Astrocyte (in vitro differentiated cells and primary cell): Measurements from ENCODE around the gene CD84. TPM values are rescaled to one million over a fixed set of nuclear protein-coding genes. Genes with fewer than 3 reads are reported as not detected.

Experiments
- DNase-seq: peaks from one replicate; pipeline ENCODE4 v3.0.0-alpha.2; 2010; ENCODE audit warnings: low read depth
- FAIRE-seq: peaks from 2 replicates; lab custom pipeline; 2011; peaks lifted over from hg19 to GRCh38; lab: Jason Lieb, UNC
- H2AFZ ChIP-seq: 2 replicates; pipeline ENCODE4 v1.6.0; 2012; ENCODE audit warnings: low read depth, low read length, inconsistent platforms
- H3K27ac ChIP-seq: 2 replicates; pipeline ENCODE4 v1.5.1; 2011; ENCODE audit warnings: low read depth, low read length, inconsistent platforms
- H3K27me3 ChIP-seq: 2 replicates; pipeline ENCODE4 v1.6.0; 2011; ENCODE audit warnings: low read length, inconsistent platforms; ENCODE audit not compliant: insufficient read depth
- H3K36me3 ChIP-seq: 2 replicates; pipeline ENCODE4 v1.5.1; 2011; ENCODE audit warnings: low read length, inconsistent platforms; ENCODE audit not compliant: insufficient read depth
- H3K4me1 ChIP-seq: 2 replicates; pipeline ENCODE4 v1.5.1; 2011; ENCODE audit warnings: low read length, inconsistent platforms; ENCODE audit not compliant: insufficient read depth
- H3K4me2 ChIP-seq: 2 replicates; pipeline ENCODE4 v1.6.0; 2012; ENCODE audit warnings: low read length, inconsistent platforms
- H3K4me3 ChIP-seq: 2 replicates; pipeline ENCODE4 v1.5.1; 2011; ENCODE audit warnings: low read depth, mild to moderate bottlenecking, low read length, inconsistent platforms; ENCODE audit not compliant: insufficient read depth
- H3K79me2 ChIP-seq: 2 replicates; pipeline ENCODE4 v1.6.0; 2012; ENCODE audit warnings: mild to moderate bottlenecking, low read length, inconsistent platforms; ENCODE audit not compliant: insufficient read depth
- H3K9ac ChIP-seq: 2 replicates; pipeline ENCODE4 v1.6.0; 2012; ENCODE audit warnings: mild to moderate bottlenecking, low read length, inconsistent platforms
- H3K9me3 ChIP-seq: 2 replicates; pipeline ENCODE4 v1.5.1; 2012; ENCODE audit warnings: low read depth, mild to moderate bottlenecking, low read length, inconsistent platforms; ENCODE audit not compliant: insufficient read depth
- H4K20me1 ChIP-seq: 2 replicates; pipeline ENCODE4 v1.6.0; 2012; ENCODE audit warnings: low read length, inconsistent platforms; ENCODE audit not compliant: insufficient read depth
- H3K27ac Mint-ChIP-seq: one replicate; pipeline ENCODE4 v1.8.0; 2021; ENCODE audit warnings: mild to moderate bottlenecking, mixed read lengths; ENCODE audit not compliant: unreplicated experiment
- H3K27me3 Mint-ChIP-seq: one replicate; pipeline ENCODE4 v1.8.0; 2021; ENCODE audit warnings: low read depth, mixed read lengths; ENCODE audit not compliant: unreplicated experiment
- H3K36me3 Mint-ChIP-seq: one replicate; pipeline ENCODE4 v1.8.0; 2021; ENCODE audit warnings: low read depth, mixed read lengths; ENCODE audit not compliant: unreplicated experiment
- H3K4me1 Mint-ChIP-seq: one replicate; pipeline ENCODE4 v1.8.0; 2021; ENCODE audit warnings: low read depth, mixed read lengths; ENCODE audit not compliant: unreplicated experiment
- H3K4me3 Mint-ChIP-seq: one replicate; pipeline ENCODE4 v1.8.0; 2021; ENCODE audit warnings: mild to moderate bottlenecking, moderate library complexity, mixed read lengths; ENCODE audit not compliant: unreplicated experiment
- H3K9me3 Mint-ChIP-seq: one replicate; pipeline ENCODE4 v1.8.0; 2021; ENCODE audit warnings: mild to moderate bottlenecking, mixed read lengths; ENCODE audit not compliant: unreplicated experiment
- EZH2 ChIP-seq: IDR thresholded peaks from 2 replicates; pipeline ENCODE4 v1.6.1; 2012; ENCODE audit warnings: mild to moderate bottlenecking, low read length, inconsistent platforms; ENCODE audit not compliant: insufficient read depth
- total RNA-seq: library from RNA; stranded (reverse); gene quantifications from 2 replicates; pipeline ENCODE4 v1.2.1, GENCODE V29; 2021
- TF ChIP-seq, protein P1 (sequence below): IDR thresholded peaks from 2 replicates; pipeline ENCODE4 v1.5.1; 2011; ENCODE audit warnings: low read depth, mild to moderate bottlenecking, inconsistent platforms, low read length, moderate library complexity; ENCODE audit not compliant: insufficient read depth

The CD84 gene
- total RNA-seq, 1 donor from 2014 or later, result not detected

DNA sequence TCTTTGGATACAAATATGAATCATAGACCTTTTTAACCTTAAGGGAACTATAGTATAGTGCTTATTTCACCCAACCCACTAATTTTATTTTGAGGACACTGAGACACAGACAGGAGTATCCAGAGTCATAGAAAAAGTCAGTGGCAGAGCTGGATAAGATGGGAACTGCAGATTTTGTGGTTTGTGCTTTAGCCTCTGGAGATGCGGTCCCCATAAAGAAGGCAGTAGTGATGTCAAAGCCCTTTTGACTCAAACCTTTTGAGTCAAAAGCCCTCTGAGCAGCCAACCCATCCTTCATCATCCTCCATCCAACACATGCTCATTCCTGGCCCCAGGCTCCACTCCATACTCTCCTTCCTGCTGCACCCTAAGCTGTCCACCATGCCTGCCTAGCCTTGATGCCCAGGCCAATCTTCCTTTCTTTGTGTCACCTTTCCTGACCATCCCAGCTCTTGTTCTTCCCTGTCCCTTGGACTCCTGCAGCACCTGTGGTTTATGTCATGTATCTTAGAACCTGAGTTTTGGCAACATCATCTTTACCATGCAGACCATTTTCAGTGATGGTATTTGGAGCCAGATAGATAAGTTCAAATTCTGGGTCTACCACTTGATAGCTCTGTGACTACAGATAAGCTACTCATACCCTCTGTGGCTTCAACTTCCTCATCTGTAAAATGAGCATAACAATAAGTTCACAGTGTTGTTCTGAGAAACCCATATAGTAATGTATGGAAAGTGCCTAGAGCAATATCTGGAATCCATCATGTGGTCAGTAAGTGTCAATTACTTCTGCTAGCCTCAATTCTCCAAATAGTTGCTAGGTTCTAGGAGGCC, 47.4 kb upstream of the CD84 start:
- FAIRE-seq, result no peak
- no peaks in the 10 kb centered on the region for H3K27me3 Mint-ChIP-seq
- TF ChIP-seq, protein P1, sequence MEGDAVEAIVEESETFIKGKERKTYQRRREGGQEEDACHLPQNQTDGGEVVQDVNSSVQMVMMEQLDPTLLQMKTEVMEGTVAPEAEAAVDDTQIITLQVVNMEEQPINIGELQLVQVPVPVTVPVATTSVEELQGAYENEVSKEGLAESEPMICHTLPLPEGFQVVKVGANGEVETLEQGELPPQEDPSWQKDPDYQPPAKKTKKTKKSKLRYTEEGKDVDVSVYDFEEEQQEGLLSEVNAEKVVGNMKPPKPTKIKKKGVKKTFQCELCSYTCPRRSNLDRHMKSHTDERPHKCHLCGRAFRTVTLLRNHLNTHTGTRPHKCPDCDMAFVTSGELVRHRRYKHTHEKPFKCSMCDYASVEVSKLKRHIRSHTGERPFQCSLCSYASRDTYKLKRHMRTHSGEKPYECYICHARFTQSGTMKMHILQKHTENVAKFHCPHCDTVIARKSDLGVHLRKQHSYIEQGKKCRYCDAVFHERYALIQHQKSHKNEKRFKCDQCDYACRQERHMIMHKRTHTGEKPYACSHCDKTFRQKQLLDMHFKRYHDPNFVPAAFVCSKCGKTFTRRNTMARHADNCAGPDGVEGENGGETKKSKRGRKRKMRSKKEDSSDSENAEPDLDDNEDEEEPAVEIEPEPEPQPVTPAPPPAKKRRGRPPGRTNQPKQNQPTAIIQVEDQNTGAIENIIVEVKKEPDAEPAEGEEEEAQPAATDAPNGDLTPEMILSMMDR, result no peak
- TF ChIP-seq EZH2, result no peak

DNA sequence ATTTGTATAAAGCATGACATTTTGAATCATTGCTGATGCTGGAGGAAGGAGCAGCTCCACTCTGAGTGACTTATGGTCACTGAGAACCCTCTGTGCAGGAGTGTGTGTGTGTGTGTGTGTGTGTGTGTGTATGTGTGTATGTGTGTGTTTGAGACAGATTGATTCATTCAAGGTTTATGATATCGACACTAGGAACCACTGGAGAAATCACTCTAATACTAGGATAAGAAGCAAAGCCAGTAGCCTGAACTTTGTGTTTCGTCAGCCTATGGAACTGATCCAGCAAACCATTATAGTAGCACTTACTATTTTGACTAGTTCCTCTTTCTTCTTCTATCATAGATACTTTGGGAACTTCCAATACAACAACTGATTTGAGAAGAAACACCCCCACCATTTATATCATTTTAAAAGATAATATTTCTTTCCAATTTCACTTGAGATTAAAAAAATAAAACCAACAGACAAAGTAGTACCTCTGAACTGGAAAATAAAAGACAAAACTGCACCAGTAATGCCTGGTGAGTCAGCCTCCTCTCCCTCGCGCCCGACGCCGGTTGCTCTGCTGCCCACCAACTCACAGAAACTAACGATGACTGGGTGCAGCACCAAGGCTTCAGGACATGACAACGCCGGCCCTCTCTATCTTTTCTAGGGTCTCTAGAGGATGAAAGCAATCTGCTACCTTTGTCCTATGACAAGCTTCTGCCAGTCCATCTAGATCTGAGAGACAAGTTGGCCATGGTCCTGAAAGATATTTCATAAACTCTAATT, 46.6 kb upstream of the CD84 start:
- TF ChIP-seq EZH2, result no peak
- TF ChIP-seq, protein P1, result no peak
- Mint-ChIP-seq H3K27ac (no peak overlapping the region), H3K4me1 (peaks cover 13% of the 10 kb centered on the region), H3K4me3 (no peak overlapping the region), H3K36me3 (no peaks in the 10 kb centered on the region), H3K9me3 (no peaks in the 10 kb centered on the region), H3K27me3 (no peaks in the 10 kb centered on the region)
- H2AFZ ChIP-seq, result no peak overlapping the region
- H3K27ac ChIP-seq, result no peak overlapping the region
- no peak for DNase-seq
- no peak overlapping the region for H3K4me2 ChIP-seq
- no peak for FAIRE-seq
- H3K4me1 ChIP-seq, result no peaks in the 10 kb centered on the region
- H3K36me3 ChIP-seq, result no peaks in the 10 kb centered on the region
- H3K9me3 ChIP-seq, result no peaks in the 10 kb centered on the region
- H3K79me2 ChIP-seq, result no peaks in the 10 kb centered on the region
- H3K4me3 ChIP-seq, result no peak overlapping the region
- no peaks in the 10 kb centered on the region for H3K27me3 ChIP-seq
- H4K20me1 ChIP-seq, result no peaks in the 10 kb centered on the region
- no peak overlapping the region for H3K9ac ChIP-seq

More for the DNA sequence above, 47.4 kb upstream of the CD84 start:
- Mint-ChIP-seq H3K9me3 (no peaks in the 10 kb centered on the region), H3K27ac (no peak overlapping the region), H3K4me1 (peaks cover 9% of the 10 kb centered on the region), H3K4me3 (no peak overlapping the region), H3K36me3 (no peaks in the 10 kb centered on the region)
- Histone ChIP-seq H3K4me3 (no peak overlapping the region), H3K79me2 (no peaks in the 10 kb centered on the region), H3K36me3 (no peaks in the 10 kb centered on the region), H3K9ac (no peak overlapping the region), H3K4me1 (no peaks in the 10 kb centered on the region), H4K20me1 (no peaks in the 10 kb centered on the region), H3K27ac (no peak overlapping the region), H3K4me2 (no peak overlapping the region), H2AFZ (no peak overlapping the region), H3K27me3 (no peaks in the 10 kb centered on the region), H3K9me3 (no peaks in the 10 kb centered on the region)
- no peak for DNase-seq
